ENCODE results near the gene UBR3.

UBR3 gene

DNA sequence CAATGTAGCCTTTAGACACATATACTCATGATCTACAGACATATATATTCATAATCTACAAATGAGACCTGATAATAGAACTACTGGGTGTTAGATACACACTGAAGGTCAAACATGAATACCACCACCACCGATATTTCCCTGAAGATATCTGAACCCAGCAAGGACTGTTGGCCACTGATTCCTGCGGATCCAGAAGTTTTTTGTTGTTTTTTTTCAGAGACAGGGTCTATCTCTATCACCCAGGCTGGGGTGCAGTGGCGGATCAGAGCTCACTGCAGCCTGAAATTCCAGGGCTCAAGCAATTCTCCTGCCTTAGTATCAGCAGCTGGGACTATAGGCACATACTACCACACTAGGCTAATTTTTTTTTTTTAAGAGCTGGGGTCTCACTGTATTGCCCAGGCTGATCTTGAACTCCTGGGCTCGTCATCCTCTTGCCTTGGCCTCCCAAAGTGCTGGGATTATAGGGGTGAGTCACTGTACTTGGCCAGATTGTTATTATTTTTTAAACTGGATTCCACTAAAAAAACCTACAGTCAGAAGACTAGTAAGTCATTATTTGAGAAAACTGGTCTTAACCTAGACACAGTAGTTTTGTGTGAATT, 4.4 kb upstream of the UBR3 start:
- TF ChIP-seq ZNF121 (tag by site-specific recombination; IDR thresholded peaks at IDR 0.05) = peak; percentile 83; the same call in 1 of the 2 replicates
- TF ChIP-seq ZNF837 (tag by site-specific recombination; IDR thresholded peaks at IDR 0.05) = no peak
- TF ChIP-seq ZNF654 (tag by site-specific recombination; IDR thresholded peaks at IDR 0.05; ENCODE audit: low read depth) = no peak
- TF ChIP-seq TCF7L2 (IDR thresholded peaks at IDR 0.05; ENCODE audit: borderline replicate concordance, low read depth, low read length) = no peak
- H3K27ac ChIP-seq (ENCODE audit: extremely low read depth, low read depth, low read length) = no peak overlapping the region
- POLR2A ChIA-PET = no interaction called here
- H3K4me3 ChIP-seq (ENCODE audit: low read depth, low read length) = no peak overlapping the region
- H3K36me3 ChIP-seq (ENCODE audit: control insufficient read depth in 2 of 2, insufficient read depth in 1 of 2, low read length in 2 of 2) = peaks cover 6 to 28% of the 10 kb centered on the region in 2 experiments; a peak in 2 of 3 replicates
- CTCF ChIA-PET = interaction anchor here (0.5 to 1.5 kb wide), 3 partner anchors 9 to 372 kb away, joined by 3 to 5 read pairs (median 3); no protein-coding TSS in a partner anchor
- no peaks in the 10 kb centered on the region for H3K9me3 ChIP-seq (ENCODE audit: control insufficient read depth, insufficient read depth, low read depth, low read length)
- no peaks in the 10 kb centered on the region; the same call in 1 of the 2 replicates for H3K4me1 ChIP-seq (ENCODE audit: control insufficient read depth, insufficient read depth, low read length)

- H3K9me3 ChIP-seq (ENCODE audit: control insufficient read depth, insufficient read depth, low read depth, low read length) = no peaks in the 10 kb centered on the region
- ChIA-PET POLR2A (interaction anchor here (1.0 to 1.4 kb wide), 2 partner anchors 9 to 25 kb away, joined by 5 to 6 read pairs; partner anchors contain the start of gene SSB), CTCF (interaction anchor here (0.5 to 2.1 kb wide), 13 partner anchors 9 to 372 kb away, joined by 3 to 10 read pairs (median 3); no protein-coding TSS in a partner anchor)
- peak overlapping the region; percentile 82 for H3K4me3 ChIP-seq (ENCODE audit: low read depth, low read length)
- H3K4me1 ChIP-seq (ENCODE audit: control insufficient read depth, insufficient read depth, low read length) = no peaks in the 10 kb centered on the region; the same call in 1 of the 2 replicates
- no peak for TF ChIP-seq ZNF544 (tag by site-specific recombination; IDR thresholded peaks at IDR 0.05)
- TF ChIP-seq ZNF2 (tag by site-specific recombination; IDR thresholded peaks at IDR 0.05) = no peak
- TF ChIP-seq ZSCAN16 (tag by site-specific recombination; IDR thresholded peaks at IDR 0.05) = peak; percentile 87
- TF ChIP-seq KLF8 (tag by site-specific recombination; IDR thresholded peaks at IDR 0.05) = no peak
- TF ChIP-seq ZNF311 (tag by site-specific recombination; IDR thresholded peaks at IDR 0.05; ENCODE audit: borderline replicate concordance) = no peak
- TF ChIP-seq ZNF23 (tag by site-specific recombination; IDR thresholded peaks at IDR 0.05; ENCODE audit: borderline replicate concordance) = no peak
- no peak for TF ChIP-seq ZNF157 (tag by site-specific recombination; IDR thresholded peaks at IDR 0.05)
- TF ChIP-seq, protein P1, sequence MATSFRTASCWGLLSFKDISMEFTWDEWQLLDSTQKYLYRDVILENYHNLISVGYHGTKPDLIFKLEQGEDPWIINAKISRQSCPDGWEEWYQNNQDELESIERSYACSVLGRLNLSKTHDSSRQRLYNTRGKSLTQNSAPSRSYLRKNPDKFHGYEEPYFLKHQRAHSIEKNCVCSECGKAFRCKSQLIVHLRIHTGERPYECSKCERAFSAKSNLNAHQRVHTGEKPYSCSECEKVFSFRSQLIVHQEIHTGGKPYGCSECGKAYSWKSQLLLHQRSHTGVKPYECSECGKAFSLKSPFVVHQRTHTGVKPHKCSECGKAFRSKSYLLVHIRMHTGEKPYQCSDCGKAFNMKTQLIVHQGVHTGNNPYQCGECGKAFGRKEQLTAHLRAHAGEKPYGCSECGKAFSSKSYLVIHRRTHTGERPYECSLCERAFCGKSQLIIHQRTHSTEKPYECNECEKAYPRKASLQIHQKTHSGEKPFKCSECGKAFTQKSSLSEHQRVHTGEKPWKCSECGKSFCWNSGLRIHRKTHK (tag by site-specific recombination; IDR thresholded peaks at IDR 0.05) = no peak
- TF ChIP-seq, protein P2, sequence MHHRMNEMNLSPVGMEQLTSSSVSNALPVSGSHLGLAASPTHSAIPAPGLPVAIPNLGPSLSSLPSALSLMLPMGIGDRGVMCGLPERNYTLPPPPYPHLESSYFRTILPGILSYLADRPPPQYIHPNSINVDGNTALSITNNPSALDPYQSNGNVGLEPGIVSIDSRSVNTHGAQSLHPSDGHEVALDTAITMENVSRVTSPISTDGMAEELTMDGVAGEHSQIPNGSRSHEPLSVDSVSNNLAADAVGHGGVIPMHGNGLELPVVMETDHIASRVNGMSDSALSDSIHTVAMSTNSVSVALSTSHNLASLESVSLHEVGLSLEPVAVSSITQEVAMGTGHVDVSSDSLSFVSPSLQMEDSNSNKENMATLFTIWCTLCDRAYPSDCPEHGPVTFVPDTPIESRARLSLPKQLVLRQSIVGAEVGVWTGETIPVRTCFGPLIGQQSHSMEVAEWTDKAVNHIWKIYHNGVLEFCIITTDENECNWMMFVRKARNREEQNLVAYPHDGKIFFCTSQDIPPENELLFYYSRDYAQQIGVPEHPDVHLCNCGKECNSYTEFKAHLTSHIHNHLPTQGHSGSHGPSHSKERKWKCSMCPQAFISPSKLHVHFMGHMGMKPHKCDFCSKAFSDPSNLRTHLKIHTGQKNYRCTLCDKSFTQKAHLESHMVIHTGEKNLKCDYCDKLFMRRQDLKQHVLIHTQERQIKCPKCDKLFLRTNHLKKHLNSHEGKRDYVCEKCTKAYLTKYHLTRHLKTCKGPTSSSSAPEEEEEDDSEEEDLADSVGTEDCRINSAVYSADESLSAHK (tag by site-specific recombination; IDR thresholded peaks at IDR 0.05) = 0 out of 2 replicates have a peak, but pooled peaks have one; percentile 33
- 0 out of 2 replicates have a peak, but pooled peaks have one; percentile 12 for TF ChIP-seq ZNF660 (tag by site-specific recombination; IDR thresholded peaks at IDR 0.05)
- no peak for TF ChIP-seq ZNF707 (tag by site-specific recombination; IDR thresholded peaks at IDR 0.05)
- TF ChIP-seq ZNF48 (tag by site-specific recombination; IDR thresholded peaks at IDR 0.05) = no peak
- TF ChIP-seq ZNF114 (tag by site-specific recombination; IDR thresholded peaks at IDR 0.05) = no peak
- TF ChIP-seq IKZF3 (tag by site-specific recombination; IDR thresholded peaks at IDR 0.05) = 0 out of 2 replicates have a peak, but pooled peaks have one; percentile 24
- TF ChIP-seq ZNF366 (tag by site-specific recombination; conservative IDR thresholded peaks at IDR 0.05) = 0 out of 2 replicates have a peak, but pooled peaks have one; percentile 35
- no peak for TF ChIP-seq ZNF416 (tag by site-specific recombination; IDR thresholded peaks at IDR 0.05)
- TF ChIP-seq ZNF266 (tag by site-specific recombination; IDR thresholded peaks at IDR 0.05; ENCODE audit: low read depth) = no peak
- peak; percentile 47; the same call in 1 of the 2 replicates for TF ChIP-seq ZBTB48 (tag by site-specific recombination; IDR thresholded peaks at IDR 0.05)
- no peak for TF ChIP-seq ZNF585B (tag by site-specific recombination; IDR thresholded peaks at IDR 0.05)
- TF ChIP-seq GFI1B (tag by site-specific recombination; IDR thresholded peaks at IDR 0.05) = no peak
- no peak for TF ChIP-seq ZNF184 (tag by site-specific recombination; IDR thresholded peaks at IDR 0.05)
- TF ChIP-seq ZNF112 (tag by site-specific recombination; IDR thresholded peaks at IDR 0.05) = no peak
- no peak for TF ChIP-seq ZNF394 (tag by site-specific recombination; IDR thresholded peaks at IDR 0.05; ENCODE audit: borderline replicate concordance)
- no peak for TF ChIP-seq ZNF10 (tag by site-specific recombination; IDR thresholded peaks at IDR 0.05)
- 0 out of 2 replicates have a peak, but pooled peaks have one; percentile 24 for TF ChIP-seq ZEB2 (tag by site-specific recombination; IDR thresholded peaks at IDR 0.05)
- H3K27ac ChIP-seq (ENCODE audit: extremely low read depth, low read depth, low read length) = peak overlapping the region; percentile 70
- H3K36me3 ChIP-seq (ENCODE audit: control insufficient read depth in 2 of 2, insufficient read depth in 1 of 2, low read length in 2 of 2) = peaks cover 6 to 18% of the 10 kb centered on the region in 2 experiments; a peak in 2 of 3 replicates
Measured at GRCh38 chr2:169823996-169824372, 3.3 kb upstream of the UBR3 start.
